HPDE6-E6E7 (cell line): ENCODE results near the gene KIF26B.

Source experiments
- DNase-seq: peaks from one replicate; pipeline ENCODE4 v3.0.0; 2011; ENCODE audit warnings: missing footprints; ENCODE audit errors: extremely low spot score

The KIF26B gene

DNA sequence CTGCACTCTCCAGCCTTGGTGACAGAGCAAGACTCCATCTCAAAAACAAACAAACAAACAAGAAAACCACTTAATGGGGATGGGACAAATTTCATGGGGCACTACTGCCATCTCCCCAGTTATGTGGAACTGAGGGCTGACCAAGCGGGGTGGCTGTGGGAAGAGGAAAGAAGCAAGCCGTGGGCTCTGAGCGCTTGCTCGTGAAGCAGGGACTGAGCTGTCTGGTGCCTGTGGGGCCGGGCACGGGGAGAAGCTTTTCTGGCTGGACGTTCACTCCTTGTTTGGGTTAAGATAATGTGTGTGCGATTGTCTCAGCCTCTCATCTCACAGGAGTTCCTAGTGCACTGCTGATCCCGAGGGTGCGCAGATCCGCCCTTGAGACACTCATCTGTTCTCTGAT lies 22.0 kb upstream of the KIF26B start:
- DNase-seq, result no peak

- no peak for DNase-seq
Measured at GRCh38 chr1:245133995-245134715, 20.6 kb upstream of the KIF26B start.

DNA sequence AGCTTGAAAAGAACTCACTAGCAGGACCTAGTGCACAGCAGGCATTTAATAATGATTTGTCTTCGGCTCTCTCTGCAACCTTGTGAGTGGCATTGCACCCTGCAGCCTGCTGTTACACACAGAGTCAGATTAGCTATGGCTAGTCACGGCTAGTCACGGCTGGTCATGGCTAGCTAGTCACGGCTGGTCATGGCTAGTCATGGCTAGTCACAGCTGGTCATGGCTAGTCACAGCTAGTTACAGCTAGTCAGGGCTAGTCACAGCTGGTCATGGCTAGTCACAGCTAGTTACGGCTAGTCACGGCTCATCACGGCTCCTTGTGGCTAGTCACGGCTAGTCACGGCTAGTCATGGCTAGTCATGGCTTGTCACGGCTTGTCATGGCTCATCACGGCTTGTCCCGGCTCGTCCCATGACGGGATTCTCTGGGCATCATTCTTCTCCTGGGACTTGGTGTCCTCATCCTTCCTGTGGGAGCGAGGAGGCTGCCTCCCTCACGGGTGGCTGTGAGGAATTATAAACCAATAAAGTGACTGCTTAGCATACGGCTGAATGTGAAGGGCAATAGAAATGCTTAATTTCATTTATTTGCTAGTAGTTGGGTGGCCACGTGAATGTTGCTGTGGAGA lies 12.5 kb upstream of the KIF26B start:
- no peak for DNase-seq

GRCh38 chr1:245142976-245143375 lies 11.8 kb upstream of the KIF26B start:
- no peak for DNase-seq

GRCh38 chr1:245143849-245144248 lies 10.9 kb upstream of the KIF26B start:
- no peak for DNase-seq

- no peak for DNase-seq
Measured at GRCh38 chr1:245148069-245148468, 6.7 kb upstream of the KIF26B start.

DNA sequence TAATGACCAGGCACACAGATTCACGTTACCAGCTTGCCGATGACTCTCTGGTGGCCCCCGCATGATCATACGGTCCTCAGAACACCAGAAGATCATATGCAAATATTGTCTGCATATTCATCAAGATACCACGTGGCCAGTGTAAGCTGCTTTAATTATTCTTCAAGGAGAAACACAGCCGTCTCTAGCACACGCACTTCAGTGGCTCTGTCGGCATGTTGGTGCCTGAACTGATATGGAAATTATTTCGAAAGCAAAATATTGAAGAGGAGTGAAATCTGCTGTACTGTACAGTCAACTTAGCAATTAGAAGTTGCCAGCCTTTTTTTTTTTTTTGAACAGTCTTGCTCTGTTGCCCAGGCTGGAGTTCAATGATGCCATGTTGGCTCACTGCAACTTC lies 5.9 kb upstream of the KIF26B start:
- no peak for DNase-seq

- peak; percentile 54 for DNase-seq
Measured at GRCh38 chr1:245153081-245153551, 1.7 kb upstream of the KIF26B start.

DNA sequence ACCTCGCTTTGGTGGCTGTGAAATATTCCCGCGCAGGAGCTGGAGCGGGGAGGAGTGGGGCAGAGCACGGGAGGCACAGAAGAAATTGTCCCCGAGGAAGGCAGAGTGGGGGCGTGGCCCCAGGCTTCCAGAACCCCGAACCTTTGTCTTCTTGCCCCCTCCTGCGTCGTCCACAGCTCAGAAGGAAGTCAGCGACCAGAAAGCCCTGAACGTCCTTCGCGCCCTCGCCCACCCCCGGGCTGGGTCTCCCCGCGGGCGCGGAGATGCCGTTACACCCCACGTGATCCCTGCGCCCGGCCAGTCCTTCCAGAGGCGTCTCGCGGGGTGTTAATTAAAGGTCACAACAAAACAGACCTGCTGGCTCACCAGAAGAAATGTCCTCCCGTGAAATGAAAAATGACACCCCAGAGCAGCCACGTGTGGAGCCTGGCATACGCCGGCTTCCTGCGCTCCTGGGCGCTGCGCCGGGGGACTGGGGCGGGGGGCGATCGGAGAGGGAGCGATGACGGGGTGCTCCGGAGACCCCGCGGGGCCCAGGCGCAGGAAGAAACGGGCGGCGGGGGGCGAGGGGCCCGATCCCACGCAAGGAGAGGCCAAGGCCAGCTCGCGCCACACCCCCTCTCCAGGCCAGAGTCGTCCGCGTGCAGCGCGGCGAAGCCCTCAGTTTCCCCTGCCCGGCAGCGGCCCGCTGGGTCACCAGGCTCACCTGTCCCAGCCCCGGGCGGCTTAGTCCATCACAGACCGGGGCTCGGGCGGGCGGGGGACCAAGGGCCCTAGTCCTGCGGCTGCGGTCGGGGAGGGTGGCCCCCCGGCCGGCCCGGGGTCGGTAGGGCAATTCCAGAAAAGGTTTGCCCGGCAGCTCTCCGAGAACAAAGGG lies 995 bp upstream of the KIF26B start:
- peak; percentile 8 for DNase-seq

DNA sequence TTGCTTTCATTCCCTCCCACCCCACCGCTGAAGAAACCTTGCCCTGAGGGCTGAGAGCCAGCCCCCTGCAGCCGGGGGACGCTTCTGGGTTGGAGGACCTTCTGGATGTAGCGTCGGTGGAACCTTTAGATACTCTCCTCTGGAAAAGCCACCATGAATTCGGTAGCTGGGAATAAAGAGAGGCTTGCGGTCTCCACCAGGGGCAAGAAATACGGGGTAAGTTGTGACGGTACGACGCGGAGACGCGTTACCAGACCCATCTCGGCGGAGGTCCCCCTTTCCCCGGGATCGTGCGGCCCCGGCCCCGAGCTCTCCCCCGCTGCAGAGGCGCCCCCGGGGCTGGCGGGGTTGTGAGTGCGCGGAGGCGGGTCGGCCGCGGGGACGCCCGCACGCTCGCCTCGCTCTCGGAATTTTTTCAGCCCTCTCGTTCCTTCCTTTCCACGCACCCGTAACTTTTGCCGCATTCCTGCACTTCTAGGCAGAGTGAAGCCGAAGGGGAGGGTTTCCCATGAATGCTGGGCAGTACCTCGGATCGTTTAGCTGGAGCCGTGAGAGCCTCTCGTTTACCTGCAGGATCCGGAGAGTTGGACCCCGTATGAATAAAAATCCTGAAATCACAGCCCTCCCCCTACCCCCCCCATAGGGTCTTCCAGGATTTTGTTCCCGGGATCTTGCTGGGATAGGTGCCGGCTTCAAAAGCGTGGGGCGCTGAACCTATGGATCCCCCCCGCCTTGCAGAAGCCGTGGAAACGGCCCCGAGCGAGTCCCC lies 671 bp downstream of the KIF26B start:
- DNase-seq, result peak; percentile 22

DNA sequence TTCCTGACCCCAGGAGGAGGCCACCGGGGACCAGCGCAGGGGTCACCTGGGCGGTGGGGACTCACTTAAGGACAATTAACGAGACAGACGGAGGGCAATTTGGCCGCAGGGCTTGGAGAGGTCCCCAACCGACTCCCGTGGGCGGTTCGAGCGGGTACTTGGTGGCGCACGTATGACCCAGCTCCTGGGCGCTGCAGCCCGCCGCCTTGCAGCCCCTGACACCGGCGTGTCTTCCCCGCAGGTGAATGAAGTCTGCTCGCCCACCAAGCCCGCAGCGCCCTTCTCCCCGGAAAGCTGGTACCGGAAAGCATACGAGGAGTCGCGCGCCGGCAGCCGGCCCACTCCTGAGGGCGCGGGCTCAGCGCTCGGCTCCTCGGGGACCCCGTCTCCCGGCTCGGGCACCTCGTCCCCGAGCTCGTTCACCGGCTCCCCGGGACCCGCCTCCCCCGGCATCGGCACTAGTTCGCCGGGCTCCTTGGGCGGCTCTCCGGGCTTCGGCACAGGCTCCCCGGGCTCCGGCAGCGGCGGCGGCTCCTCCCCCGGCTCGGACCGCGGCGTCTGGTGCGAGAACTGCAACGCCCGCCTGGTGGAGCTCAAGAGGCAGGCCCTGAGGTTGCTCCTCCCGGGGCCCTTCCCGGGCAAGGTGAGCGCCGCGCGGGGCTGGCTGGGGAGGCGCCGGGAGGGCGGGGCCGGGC lies 1.4 kb downstream of the KIF26B start:
- peak; percentile 90 for DNase-seq

DNA sequence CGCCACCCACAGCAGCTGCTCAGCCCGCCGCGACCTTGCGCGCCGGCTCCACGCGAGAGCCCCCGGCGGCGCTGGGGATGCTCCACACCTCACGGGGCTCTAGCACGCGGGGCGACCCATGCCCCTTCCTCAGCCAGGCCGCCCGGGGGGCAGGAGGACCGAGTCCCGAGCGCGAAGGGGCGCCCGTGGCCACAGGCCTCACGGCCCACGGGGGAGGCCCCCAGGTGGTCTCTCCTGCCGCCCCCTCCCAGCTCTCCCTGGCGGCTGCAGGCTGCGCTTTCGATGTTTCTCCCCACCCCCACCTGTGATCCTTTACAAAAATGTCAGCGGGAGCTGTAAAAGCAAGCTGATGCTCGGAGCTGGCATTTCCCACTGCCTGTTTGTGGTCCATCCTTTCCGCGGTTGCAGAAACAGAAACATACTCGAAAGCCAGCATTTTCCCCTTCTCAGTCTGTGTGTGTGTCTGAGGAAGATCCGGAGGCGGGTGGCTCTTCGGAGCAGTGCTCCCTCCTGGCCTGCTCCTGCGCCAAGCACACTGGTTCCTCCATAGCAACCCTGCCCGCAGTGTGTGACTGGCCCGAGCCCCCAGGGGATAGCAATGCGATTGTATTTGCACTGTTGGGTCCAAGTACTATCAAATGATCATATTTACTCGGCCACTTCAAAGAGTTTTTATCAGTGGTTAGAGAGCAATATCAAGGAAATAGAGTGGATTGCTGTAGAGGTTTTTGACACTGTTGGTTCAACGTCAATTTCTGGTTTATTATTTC lies 2.1 kb downstream of the KIF26B start:
- DNase-seq, result no peak

- DNase-seq, result no peak
Measured at GRCh38 chr1:245158913-245159312, 4.1 kb downstream of the KIF26B start.

DNA sequence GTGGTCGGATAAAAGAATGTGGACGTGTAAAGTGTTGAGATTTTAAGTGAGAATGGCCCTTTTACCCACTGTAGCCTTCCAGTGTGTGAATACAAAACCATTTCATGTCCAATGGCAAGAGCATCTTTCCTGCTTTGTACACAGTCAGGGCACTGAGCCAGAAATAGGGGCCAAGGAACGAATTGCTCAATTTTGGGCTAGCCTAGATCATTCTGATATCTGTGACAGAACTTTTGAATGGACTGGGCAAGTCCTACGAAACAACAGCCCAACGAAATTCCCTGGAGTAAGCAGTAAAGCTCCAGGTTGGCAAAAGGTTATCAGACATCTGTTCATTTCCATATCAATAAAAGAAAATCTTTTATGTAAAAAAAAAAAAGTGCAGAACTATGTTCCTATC lies 5.5 kb downstream of the KIF26B start:
- DNase-seq, result no peak

DNA sequence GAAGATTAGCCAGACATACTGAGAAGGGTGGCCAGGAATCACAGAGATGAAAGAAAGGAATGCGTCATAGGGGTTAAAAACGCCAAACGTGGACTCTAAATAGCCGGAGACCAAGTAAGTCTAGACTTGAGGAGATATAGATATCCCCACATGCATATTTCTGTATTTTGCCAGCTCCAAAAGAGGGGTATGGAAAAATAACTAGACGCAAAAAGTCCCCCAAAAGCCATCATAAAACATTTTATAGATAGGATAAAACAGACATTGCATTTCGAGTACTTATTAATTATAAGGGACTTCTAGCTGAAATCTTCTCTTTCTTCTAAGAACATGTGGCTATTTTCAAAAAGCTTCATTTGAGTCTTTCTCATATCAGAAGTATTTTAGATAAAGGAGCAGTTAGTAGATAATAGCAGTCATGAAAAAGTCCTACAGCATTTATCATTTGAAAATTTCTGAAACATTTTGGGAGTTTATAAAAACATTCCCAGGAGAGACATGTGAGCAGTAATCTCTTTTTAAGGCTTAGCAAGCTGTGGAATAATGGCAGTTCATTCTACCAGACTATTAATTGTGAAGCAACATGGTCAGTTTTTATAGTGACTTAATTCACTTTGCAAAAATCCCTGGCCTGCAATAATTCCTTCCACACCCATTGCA lies 6.1 kb downstream of the KIF26B start:
- no peak for DNase-seq

DNA sequence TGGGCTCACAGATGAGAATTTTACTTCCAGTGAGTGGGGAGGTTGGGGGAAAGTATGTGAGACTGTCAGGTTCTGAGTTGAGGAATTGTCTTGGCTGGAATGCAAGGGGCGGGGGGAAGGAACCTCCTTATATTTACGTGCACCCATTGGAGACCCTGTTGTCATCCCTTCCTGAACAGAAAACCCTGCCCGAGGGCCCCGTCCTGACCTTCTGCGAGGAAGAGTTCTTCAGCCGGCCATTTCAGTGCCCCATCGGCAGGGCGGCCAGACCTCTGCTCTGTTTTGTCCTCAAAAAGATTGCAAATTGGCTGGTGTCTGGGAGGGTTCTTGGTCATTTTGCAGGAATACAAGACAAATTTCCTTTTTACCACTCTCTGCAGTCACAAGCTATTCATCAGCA lies 7.1 kb downstream of the KIF26B start:
- no peak for DNase-seq

- DNase-seq, result no peak
Measured at GRCh38 chr1:245166471-245166885, 11.7 kb downstream of the KIF26B start.

DNA sequence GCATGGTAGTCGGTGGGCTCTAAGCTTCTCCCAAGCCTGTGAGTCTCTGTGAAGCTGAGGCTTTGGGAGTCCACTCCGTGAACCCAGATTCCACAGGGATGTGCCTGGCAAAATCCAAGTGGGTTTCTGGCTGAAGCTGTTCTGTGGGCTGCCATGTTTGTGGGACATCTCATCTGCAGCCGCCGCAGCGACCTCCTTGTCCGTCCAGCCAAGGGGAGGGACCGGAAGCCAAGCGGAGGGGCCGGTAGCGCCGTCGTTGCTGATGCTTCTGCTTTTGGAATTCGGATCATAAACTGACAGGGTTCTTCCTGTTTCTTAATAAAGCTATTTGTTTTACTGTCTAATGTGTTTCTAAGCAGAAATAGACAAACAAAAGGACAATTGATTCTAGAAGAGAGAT lies 13.3 kb downstream of the KIF26B start:
- DNase-seq, result no peak

DNA sequence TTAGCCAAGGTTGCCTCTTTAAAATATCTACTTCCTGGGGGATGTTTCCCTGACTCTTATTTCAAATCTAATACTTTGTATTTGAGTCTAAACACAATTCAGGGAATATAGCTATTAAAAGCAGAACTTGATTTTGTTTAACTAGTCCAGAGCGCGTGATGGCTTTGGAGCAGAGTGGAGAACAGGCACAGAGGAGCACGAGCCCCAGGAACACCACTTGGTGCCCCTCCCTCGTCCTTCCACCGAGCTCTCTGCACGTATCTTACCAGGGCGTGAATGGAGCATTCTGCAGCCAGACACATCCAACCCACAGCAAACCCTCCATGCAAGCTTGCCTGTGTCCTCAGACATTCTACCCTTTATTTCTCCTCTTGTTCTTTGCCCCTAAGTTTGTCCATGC lies 14.1 kb downstream of the KIF26B start:
- DNase-seq, result no peak

DNA sequence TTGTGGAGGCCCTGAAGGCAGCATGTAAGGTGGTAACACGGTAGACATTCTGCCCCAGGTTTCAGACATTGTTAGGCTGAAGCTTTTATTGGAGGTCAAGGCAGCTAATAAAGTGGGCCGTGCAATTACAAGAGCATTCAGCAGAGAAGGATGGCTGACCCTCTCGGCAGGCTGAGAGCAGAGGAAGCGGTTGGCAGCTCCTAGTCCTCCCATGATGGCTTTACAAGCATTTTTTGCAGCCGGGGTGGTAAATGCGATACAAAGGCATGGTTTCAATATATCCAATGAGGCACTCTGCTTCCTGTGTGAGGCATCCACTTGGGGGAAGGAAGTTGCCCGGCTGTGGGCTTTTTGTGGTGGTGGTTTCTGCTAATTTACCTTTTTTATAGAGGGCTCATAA lies 14.6 kb downstream of the KIF26B start:
- no peak for DNase-seq
